HG03280 (cell line): Measurements from ENCODE around the gene AGL.
"Not testable (repeated sequence)": the region's sequence is repeated elsewhere in the genome, so short reads cannot be mapped to it uniquely, and the experiment has no call there.

Experiments
- ATAC-seq: cut with Tn5 transposase; IDR thresholded peaks from one replicate; pipeline ENCODE4 v1.9.1; 2021; ENCODE audit warnings: mild to moderate bottlenecking, moderate library complexity; ENCODE audit not compliant: unreplicated experiment

The AGL gene

GRCh38 chr1:99849744-99850458 lies at the start of gene AGL:
AGL (plus strand) TSS chr1:99850361; CDS start chr1:99851043, 682 bp downstream.
- ATAC-seq, result peak; percentile 99

DNA sequence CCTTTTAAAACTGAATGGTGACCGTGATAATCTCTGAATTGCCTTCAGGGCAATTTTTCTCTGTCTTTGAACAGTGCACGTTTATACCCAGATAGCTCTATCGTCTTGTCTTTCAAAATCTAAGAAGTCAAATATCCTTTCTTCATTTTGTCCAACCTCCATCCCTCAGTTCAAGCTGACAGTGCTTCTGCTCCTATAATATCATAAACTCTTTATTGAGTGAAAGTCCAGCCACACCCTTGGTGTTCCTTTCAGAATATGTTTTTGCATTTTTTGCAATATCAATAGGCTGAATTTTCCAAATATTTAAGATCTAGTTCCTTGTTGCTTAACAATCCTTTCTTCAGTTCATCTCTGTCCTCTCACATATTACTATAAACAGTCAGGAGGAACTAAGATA lies 48.6 kb upstream of the AGL start:
- ATAC-seq, result no peak

DNA sequence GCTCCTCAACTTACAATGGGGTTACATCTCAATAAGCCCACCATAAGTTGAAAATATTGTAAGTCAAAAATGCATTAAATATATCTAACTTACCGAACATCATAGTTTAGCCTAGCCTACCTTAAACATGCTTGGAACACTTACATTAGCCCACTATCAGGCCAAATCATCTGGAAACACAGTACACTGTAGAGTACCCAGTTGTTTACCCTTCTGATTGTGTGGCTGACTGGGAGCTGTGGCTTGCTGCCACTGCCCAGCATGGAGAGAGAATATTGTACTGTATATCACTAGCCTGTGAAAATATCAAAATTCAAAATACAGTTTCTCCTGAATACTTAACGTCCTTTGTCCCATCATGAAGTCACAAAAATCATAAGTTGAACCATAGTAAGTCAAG lies 43.3 kb upstream of the AGL start:
- ATAC-seq, result no peak

DNA sequence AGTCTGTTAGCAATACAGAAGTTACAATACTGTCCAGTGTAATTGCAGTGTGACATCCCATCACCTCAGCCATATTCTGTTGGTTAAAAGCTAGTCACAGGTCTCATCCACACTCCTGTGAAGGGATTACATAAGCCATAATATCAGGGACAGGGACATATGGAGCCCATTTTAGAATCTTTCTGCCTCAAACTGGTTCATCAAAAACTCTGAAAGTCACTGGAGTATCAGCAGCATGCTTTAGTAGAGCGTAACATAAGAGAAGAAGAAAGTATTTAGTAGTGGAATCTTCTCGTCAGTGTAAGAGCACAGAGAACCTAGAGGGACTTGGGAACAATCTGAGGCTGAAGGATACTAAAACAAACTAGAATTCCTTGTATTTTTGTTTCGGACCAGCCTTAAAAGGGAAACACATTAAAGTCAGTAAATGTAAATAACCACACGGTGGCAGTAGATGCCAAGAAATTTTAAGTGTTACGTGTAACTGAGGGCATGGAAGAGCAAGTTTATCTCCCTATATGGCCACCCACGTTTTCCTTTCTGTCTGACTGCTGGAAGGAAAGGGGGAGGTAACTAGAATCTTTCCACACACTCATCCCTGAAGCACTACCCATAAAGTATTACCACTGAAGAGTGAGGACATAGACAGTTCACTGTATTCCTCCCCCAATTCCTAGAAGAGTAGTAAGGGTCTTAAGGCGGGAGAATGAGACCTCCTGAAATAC lies 41.6 kb upstream of the AGL start:
- peak; percentile 80 for ATAC-seq

DNA sequence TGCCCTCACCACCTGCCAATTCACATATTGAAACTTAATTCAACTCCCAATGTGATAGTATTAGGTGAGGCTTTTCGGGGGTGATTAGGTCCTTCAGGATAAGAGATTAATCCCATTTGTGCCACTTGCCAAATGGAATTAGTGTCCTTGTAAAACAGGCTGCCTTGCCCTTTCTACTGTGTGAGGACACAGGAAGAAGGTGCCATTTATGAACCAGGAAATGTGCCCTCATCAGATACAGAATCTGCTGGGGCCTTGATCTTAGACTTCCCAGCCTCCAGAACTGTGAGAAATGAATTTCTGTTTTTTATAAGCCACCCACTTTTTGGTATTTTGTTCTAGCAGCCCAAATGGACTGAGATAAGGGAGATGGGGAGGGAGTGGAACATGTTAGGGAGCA lies 39.1 kb upstream of the AGL start:
- ATAC-seq, result no peak

GRCh38 chr1:99811747-99812146 lies 38.4 kb upstream of the AGL start:
- ATAC-seq, result no peak

DNA sequence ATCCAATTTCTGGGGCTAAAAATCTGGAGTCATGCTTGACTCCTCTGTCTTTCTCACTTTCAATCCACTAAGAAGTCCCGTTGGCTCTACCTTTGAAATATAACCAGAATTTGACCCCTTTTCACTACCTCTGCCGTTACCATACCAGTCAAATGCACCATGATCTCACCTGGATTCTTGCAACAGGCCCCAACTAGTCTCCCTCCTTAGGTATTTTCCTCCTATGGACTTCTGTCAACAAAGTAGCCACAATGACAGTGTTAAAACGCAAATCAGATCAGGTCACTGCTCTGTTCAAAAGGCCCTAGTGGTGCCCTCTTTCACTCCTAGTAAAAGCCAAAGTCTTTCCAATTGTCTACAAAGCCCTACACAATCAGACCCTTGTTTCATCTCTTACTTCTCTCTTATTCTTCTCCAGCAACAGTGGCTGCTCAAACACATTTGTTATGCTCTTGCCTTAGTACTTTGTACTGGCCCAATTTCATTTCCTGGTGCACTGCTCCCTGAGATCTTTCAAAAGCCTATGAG lies 35.7 kb upstream of the AGL start:
- ATAC-seq, result no peak

DNA sequence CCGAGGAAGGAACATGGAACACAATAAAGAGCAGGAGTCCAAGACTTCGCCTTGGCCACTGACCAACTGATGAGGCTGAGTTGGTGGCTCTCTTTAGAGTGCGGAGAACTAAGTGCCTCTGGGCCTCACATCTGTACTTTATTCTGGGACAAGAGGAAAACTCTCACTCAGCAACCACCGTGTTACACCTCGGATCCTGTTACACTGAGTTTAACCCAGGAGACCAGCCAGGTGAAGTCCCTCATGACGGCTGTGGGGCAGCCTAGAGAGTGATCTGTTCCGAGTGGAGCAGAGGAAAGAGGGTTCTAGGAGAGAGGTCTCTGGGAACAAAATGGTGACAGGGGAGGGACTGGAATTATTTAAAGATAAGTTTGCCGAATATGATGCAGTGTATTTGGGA lies 33.5 kb upstream of the AGL start:
- no peak for ATAC-seq

DNA sequence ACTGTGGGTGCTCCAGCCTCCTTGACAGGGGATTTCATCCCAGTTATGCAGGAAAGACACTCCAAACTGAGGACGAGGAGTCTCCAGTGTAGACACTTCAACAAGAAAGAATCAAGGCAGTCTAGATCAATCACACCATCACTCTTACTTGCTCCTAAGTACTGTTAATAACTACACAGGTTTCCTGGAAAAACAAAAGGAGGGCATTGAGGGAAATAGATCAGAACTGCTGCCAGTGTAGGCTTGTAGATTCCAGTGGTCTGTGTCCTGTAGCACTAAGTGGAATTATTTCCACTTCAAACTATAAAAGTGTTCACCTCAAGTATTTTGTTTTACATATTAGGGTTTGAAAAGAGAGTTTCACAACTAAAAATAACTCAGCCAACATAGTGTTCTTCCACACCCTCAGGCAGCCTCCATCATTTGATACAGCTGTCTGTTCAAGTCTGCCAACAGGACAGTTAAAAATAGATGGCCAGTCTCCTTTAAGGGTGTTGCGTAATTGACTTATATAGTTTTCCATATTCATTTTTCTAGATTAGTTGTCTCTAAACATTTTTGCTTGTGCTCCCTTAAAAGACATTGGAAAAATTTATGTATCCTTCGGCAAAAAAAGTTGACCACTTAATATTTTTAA lies 32.0 kb upstream of the AGL start:
- ATAC-seq, result no peak

- ATAC-seq, result peak; percentile 64
These were observed 29.6 kb upstream of the AGL start for GRCh38 chr1:99820546-99820945.

DNA sequence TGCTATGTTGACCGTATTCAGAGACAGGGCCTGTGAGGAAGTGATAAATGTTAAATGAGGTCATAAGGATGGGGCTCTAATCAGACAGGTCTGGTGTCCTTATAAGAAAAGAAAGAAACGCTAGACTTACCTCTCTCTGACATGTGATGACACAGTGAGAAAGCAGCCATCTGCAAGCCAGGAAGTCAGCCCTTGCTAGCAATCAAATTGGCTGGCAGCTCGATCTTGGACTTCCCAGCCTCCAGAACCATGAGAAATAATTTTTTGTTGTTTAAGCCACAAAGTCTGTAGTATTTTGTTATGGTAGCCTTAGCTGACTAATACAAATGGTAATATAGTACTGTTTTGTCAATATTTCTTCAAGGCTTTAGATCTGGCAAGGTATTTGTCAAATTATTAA lies 25.1 kb upstream of the AGL start:
- no peak for ATAC-seq

DNA sequence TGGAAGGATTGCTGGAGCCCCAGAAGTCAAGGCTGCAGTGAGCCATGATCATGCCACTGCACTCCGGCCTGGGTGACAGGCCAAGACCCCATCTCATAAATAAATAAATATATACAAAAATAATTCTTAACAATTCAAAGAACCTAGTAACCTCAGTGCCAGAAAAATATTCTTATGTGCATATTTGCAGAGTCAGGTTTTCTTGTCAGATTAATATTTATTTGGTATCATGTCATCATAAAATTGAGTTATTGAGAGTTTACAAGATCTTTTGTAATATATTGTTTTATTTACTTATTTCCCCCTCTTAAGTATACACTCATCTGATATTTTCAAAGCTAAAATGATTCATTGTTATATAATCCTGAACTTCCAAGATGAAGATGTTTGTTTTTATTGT lies 24.5 kb upstream of the AGL start:
- ATAC-seq, result no peak

DNA sequence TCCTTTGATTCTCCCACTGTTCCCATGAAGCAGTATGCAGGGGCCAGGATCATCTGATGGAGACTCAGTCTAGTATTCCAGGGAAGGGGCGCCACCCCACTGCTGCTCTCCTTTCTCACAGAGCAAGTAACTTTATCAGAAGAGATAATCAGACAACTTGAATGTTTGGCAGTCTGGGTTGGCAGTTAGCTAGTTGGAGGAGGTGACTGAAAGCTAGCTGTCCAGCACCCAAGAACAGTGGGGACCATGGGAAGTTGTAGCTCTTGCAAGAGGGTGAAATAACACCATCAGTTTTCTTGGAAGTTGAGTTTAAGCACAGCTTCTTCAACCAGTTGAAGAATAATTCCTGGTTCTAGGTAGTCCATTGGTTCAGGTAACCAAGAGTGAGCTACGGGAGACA lies 22.2 kb upstream of the AGL start:
- no peak for ATAC-seq

DNA sequence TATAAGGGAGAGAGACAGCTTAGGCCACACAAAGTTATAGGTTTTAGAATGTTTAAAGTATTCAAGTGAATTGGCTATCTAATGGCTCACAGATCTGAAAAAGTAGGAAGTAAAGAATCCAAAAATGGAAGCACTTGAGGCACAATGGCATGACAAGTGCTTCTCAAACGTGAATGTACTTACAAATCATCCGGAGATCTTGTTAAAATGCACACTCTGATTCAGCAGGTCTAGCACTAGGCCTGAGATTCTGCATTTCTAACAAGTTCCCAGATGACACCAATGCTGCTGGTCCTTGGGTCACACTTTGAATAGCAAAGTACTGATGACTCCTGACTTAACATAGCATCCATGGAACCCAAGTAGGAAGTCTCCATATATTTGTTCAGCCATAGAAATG lies 20.9 kb upstream of the AGL start:
- ATAC-seq, result no peak

DNA sequence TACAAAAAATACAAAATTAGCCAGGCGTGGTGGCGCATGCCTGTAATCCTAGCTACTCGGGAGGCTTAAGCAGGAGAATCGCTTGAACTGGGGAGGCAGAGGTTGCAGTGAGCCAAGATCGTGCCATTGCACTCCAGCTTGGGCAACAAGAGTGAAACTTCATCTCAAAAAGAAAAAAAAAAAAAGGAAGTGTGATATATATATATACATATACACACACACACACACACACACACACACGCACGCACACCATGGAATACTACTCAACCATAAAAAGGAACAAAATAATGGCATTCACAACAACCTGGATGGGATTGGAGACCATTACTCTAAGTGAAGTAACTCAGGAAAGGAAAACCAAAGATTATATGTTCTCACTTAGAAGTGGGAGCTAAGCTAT lies 16.2 kb upstream of the AGL start:
- not testable (repeated sequence) for ATAC-seq

DNA sequence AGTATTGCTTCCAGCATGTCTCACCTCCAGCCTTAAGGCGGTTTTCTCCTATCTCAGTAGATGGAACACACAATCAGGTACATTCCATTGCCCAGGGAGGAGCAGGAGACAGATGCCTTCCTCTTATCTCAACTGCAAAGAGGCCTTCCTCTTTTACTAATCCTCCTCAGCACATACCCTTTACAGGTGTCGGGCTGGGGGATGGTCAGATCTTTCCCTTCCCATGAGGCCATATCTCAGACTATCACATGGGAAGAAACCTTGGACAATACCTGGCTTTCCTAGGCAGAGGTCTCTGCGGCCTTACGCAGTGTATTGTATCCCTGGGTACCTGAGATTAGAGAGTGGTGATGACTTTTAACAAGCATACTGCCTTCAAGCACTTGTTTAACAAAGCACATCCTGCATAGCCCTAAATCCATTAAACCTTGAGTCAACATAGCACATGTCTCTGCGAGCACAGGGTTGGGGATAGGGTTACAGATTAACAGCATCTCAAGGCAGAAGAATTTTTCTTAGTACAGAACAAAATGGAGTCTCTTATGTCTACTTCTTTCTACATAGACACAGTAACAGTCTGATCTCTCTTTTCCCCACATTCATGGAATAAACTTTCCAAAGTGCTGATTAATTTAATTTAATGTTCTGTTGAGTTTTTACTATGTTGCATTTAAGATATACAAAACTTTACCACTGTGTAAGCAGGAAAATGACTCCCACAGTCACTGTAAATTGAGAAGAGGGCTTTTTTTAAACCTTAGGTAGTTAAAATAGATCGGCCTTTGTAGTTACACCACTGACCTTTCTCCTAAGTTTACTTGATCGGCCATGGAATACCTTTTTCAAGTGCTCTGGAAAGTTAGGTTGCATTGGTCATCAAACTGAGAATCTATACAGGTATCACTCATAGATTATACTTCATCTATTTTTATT lies 13.7 kb upstream of the AGL start:
- not testable (repeated sequence) for ATAC-seq

DNA sequence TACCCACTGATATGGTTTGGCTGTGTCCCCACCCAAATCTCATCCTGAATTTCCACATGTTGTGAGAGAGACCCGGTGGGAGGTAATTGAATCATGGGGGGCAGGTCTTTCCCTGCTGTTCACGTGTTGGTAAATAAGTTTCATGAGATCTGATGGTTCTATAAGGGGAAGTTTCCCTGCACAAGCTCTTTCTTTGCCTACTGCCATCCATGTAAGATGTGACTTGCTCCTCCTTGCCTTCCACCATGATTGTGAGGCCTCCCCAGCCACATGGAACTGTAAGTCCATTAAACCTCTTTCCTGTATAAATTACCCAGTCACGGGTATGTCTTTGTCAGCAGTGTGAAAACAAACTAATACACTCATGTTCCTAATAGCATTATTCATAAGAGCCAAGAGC lies 9.8 kb upstream of the AGL start:
- ATAC-seq, result not testable (repeated sequence)

GRCh38 chr1:99843760-99844159 lies 6.4 kb upstream of the AGL start:
- ATAC-seq, result no peak

DNA sequence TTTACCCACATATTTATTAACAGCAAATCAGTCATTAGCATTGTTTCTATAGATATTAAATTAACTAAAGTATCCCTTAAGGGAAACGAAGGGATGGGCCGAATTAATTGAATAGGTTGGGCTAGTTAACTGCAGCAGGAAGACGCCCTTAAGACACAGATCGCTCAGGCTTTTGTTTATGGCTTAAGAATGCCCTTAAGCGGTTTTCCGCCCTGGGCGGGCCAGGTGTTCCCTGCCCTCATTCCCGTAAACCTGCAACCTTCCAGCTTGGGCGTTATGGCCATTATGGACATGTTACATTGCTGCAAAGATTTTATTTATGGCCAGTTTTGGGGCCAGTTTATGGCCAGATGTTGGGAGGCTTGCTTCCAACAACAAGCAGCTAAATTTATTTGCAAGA lies 5.0 kb upstream of the AGL start:
- not testable (repeated sequence) for ATAC-seq

DNA sequence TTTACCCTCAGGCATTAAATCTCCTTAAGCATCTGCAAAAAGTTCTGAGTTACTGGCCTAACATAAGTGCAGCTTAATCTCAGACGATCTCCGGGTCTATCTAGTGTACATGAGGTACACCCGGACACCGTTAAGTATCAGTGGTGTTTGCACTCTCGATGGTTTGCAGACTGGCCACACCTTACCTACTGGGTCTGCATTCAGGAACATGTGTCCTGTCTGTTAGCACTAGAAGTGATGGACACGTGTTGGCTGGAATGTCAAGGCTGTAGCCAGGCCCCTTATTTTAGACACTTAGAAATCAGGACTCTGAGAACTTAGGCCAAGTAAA lies 783 bp upstream of the AGL start:
- ATAC-seq, result peak; percentile 8
